WTC11 (cell line): ENCODE measurements around the gene SDC4.

Experiments
- CREB1 ChIP-seq: sonication (generic); formaldehyde crosslinking; IDR thresholded peaks from 2 replicates; pipeline ENCODE4 v1.8.0; 2023; ENCODE audit warnings: mild to moderate bottlenecking, missing genetic modification reagents
- TF ChIP-seq, protein P1 (sequence below): sonication (generic); formaldehyde crosslinking; IDR thresholded peaks from 2 replicates; pipeline ENCODE4 v1.8.0; 2023; ENCODE audit warnings: missing genetic modification reagents
- TF ChIP-seq, protein P2 (sequence below): sonication (generic); formaldehyde crosslinking; IDR thresholded peaks from 2 replicates; pipeline ENCODE4 v1.8.1; 2022; ENCODE audit warnings: mild to moderate bottlenecking, moderate library complexity, missing genetic modification reagents

DNA sequence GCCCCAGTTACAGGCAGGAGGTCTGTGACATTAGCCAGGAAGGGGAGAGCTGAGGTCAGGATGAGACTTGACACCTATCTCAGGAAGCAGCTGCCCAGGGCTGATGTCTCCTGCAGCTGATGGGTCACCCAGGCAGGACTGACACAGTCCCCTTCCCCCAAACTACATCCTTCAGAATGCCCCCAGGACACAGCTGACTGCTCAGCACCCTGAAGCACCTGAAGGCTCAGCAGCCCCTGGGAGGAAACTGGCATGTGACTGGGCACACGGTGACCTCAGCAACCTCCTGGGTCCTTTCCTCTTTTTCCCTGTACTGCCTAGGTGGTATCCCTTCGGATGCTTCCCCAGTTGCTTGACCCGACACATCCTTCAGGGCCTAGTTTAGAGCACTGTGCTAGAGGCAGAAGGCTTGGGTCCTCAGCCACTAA lies 1.9 kb downstream of the SDC4 start:
- TF ChIP-seq CREB1 (CRISPR knock-in tag) = no peak
- TF ChIP-seq, protein P1, sequence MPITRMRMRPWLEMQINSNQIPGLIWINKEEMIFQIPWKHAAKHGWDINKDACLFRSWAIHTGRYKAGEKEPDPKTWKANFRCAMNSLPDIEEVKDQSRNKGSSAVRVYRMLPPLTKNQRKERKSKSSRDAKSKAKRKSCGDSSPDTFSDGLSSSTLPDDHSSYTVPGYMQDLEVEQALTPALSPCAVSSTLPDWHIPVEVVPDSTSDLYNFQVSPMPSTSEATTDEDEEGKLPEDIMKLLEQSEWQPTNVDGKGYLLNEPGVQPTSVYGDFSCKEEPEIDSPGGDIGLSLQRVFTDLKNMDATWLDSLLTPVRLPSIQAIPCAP (CRISPR knock-in tag) = no peak
- TF ChIP-seq, protein P2, sequence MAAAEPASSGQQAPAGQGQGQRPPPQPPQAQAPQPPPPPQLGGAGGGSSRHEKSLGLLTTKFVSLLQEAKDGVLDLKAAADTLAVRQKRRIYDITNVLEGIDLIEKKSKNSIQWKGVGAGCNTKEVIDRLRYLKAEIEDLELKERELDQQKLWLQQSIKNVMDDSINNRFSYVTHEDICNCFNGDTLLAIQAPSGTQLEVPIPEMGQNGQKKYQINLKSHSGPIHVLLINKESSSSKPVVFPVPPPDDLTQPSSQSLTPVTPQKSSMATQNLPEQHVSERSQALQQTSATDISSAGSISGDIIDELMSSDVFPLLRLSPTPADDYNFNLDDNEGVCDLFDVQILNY (CRISPR knock-in tag) = no peak
